Bronchial smooth muscle cell (primary cell): ENCODE results near the gene SCGB1A1. TPM values are rescaled to one million over a fixed set of nuclear protein-coding genes. Genes with fewer than 3 reads are reported as not detected.

Source experiments
- total RNA-seq: library from RNA; depleted of rRNA; stranded (reverse); fragments of >200 nt; gene quantifications from 2 replicates; pipeline ENCODE4 v1.2.1, GENCODE V29; 2014

Gene SCGB1A1
- total RNA-seq = not detected in 2 replicates

DNA sequence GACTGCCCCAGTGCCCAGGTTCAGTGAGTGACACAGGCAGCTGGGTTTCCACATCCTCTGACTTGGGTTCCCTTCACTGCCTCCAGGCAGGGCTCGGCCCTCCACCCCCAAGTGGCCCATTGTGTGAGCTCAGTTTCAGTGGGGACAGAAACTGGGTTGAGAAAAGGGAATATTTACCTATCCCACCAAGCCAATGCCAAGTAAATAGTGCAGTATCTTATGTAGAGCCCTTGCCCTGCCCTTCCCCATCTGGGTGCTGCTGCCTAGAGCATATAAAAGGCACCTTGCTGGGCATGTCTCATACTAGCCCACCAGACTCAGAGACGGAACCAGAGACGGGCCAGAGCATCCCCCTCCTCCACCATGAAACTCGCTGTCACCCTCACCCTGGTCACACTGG lies at the start of gene SCGB1A1:
TSS of gene SCGB1A1 (plus strand) at position 301 of the 400 bp plus-strand sequence. CDS start at position 364, 63 bp downstream.

Other genes starting within 250 kb of the SCGB1A1 start
- not detected in 2 replicates for gene SCGB1D1, start 228.8 kb upstream of the SCGB1A1 start, total RNA-seq
- not detected in 2 replicates for gene SCGB2A1, start 210.4 kb upstream of the SCGB1A1 start, total RNA-seq
- gene SCGB1D2, start 176.8 kb upstream of the SCGB1A1 start, total RNA-seq = not detected in 2 replicates
- not detected in 2 replicates for gene SCGB2A2, start 148.9 kb upstream of the SCGB1A1 start, total RNA-seq
- gene SCGB1D4, start 120.0 kb upstream of the SCGB1A1 start, total RNA-seq = not detected in 2 replicates
- 0.09 and 0.32 TPM in 2 replicates for gene ASRGL1, start 81.6 kb upstream of the SCGB1A1 start, total RNA-seq
- gene AHNAK, start 127.8 kb downstream of the SCGB1A1 start, total RNA-seq = 361 and 516 TPM in 2 replicates
- gene EEF1G, start 154.9 kb downstream of the SCGB1A1 start, total RNA-seq = 1,318 and 1,601 TPM in 2 replicates
- gene TUT1, start 172.5 kb downstream of the SCGB1A1 start, total RNA-seq = 5.6 and 5.8 TPM in 2 replicates
- gene MTA2, start 182.8 kb downstream of the SCGB1A1 start, total RNA-seq = 88.4 and 96.0 TPM in 2 replicates
- 17.5 and 17.8 TPM in 2 replicates for gene EML3, start 193.7 kb downstream of the SCGB1A1 start, total RNA-seq
- 3.9 and 10.4 TPM in 2 replicates for gene ROM1, start 194.2 kb downstream of the SCGB1A1 start, total RNA-seq
- gene B3GAT3, start 203.0 kb downstream of the SCGB1A1 start, total RNA-seq = 16.7 and 22.1 TPM in 2 replicates
- gene GANAB, start 227.6 kb downstream of the SCGB1A1 start, total RNA-seq = 218 and 268 TPM in 2 replicates
- 13.4 and 15.6 TPM in 2 replicates for gene INTS5, start 234.3 kb downstream of the SCGB1A1 start, total RNA-seq
- gene C11orf98, start 246.2 kb downstream of the SCGB1A1 start, total RNA-seq = 21.0 and 29.3 TPM in 2 replicates
- 8.7 and 9.6 TPM in 2 replicates for gene CSKMT, start 246.3 kb downstream of the SCGB1A1 start, total RNA-seq